Central memory CD8-positive, alpha-beta T cell (primary cell): ENCODE measurements around the gene MXD3.
"Not testable (repeated sequence)": the region's sequence is repeated elsewhere in the genome, so short reads cannot be mapped to it uniquely, and the experiment has no call there.

Source experiments
- ATAC-seq: fragments of 150-1000 bp; cut with Tn5 transposase; replicated peaks from 2 replicates; pipeline ENCODE4 v1.10.0; 2022; ENCODE audit warnings: mild to moderate bottlenecking, moderate FRiP score, moderate number of reproducible peaks; ENCODE audit not compliant: poor library complexity, severe bottlenecking; ENCODE audit errors: extremely low read depth
- DNase-seq, 2 donors: peaks; one replicate each; pipeline ENCODE4 v3.0.0; 2021; ENCODE audit warnings: low spot score in 2 of 2
- H3K27ac Mint-ChIP-seq: one replicate; pipeline ENCODE4 v1.8.0; 2022; ENCODE audit warnings: low read depth, mild to moderate bottlenecking, moderate library complexity, mixed read lengths
- H3K27me3 Mint-ChIP-seq: one replicate; pipeline ENCODE4 v1.8.0; 2022; ENCODE audit warnings: mixed read lengths
- H3K36me3 Mint-ChIP-seq: one replicate; pipeline ENCODE4 v1.8.0; 2022; ENCODE audit warnings: mild to moderate bottlenecking, moderate library complexity, mixed read lengths; ENCODE audit not compliant: insufficient read depth
- H3K4me1 Mint-ChIP-seq: one replicate; pipeline ENCODE4 v1.8.0; 2022; ENCODE audit warnings: mixed read lengths
- H3K4me3 Mint-ChIP-seq: one replicate; pipeline ENCODE4 v1.8.0; 2022; ENCODE audit warnings: mild to moderate bottlenecking, moderate library complexity, mixed read lengths
- H3K9me3 Mint-ChIP-seq: one replicate; pipeline ENCODE4 v1.8.0; 2022; ENCODE audit warnings: mixed read lengths

The MXD3 gene

GRCh38 chr5:177311392-177311722 is 341 bp downstream of the MXD3 start:
- Mint-ChIP-seq H3K27me3 (no peaks in the 10 kb centered on the region), H3K36me3 (peaks cover 5% of the 10 kb centered on the region), H3K4me1 (peaks cover 36% of the 10 kb centered on the region), H3K4me3 (peak overlapping the region; percentile 82), H3K9me3 (no peaks in the 10 kb centered on the region), H3K27ac (no peak overlapping the region)
- DNase-seq (no peak), ATAC-seq (no peak)

DNA sequence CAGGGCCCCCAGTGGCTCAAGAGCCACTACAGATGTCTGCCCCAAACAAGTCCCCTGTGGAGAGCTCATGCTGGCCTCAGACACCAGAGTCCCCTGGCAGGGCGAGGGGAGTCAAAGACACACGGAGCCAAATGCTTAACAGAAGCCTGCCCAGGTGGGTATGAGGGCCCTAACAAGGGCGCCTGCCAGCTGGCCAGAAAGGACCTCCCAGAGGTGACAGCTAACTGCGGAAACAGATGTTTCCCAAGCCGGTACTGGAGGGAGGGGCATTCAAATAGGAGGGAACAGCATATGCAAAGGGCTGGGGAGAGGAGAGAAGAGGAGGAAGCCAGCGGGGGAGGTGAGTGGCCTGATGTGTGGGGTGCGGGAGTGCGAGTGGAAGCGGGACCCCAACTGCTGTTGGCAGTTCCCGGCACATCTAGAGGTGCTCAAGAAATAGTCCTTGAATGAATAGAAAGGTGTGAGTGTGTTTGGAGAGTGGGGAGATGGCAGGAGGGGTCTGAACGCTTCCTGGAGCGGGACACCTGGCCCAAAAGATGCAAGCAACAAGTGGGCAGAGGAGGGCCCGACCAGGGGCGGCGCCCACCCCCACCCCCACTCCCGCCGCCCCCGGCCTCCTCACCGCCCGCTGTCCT is 824 bp downstream of the MXD3 start:
- H3K4me3 Mint-ChIP-seq, result peak overlapping the region; percentile 82
- no peak for ATAC-seq
- DNase-seq, result no peak
- no peaks in the 10 kb centered on the region for H3K27me3 Mint-ChIP-seq
- H3K36me3 Mint-ChIP-seq, result peaks cover 7% of the 10 kb centered on the region
- no peaks in the 10 kb centered on the region for H3K9me3 Mint-ChIP-seq
- H3K4me1 Mint-ChIP-seq, result peaks cover 40% of the 10 kb centered on the region
- H3K27ac Mint-ChIP-seq, result peak overlapping the region; percentile 76

DNA sequence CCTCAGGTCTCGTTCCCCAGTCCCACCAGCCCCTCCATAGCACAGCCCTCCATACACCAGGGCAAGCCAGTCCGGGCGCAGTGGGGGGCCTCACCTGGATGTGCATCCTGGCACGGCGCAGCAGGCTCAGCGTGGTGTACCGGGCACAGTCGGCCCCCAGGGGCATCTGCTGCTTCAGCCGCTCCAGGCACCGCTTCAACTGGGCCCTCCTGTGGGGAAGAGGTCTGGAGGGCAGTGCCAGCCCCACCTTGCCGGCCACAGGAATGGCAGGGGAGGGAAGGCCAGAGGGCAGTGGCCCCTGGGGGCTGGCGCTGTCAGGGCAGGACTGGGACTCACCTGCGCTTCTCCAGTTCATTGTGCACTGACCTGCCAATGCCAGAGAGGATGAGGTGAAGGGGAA is 1.4 kb downstream of the MXD3 start:
- peaks cover 10% of the 10 kb centered on the region for H3K36me3 Mint-ChIP-seq
- no peak for ATAC-seq
- H3K4me3 Mint-ChIP-seq, result peak overlapping the region; percentile 82
- no peaks in the 10 kb centered on the region for H3K9me3 Mint-ChIP-seq
- H3K27ac Mint-ChIP-seq, result peak overlapping the region; percentile 76
- H3K4me1 Mint-ChIP-seq, result peaks cover 46% of the 10 kb centered on the region
- no peaks in the 10 kb centered on the region for H3K27me3 Mint-ChIP-seq
- no peak for DNase-seq

GRCh38 chr5:177309351-177310191 is 2.1 kb downstream of the MXD3 start:
- peaks cover 15% of the 10 kb centered on the region for H3K36me3 Mint-ChIP-seq
- H3K4me1 Mint-ChIP-seq, result peaks cover 53% of the 10 kb centered on the region
- H3K9me3 Mint-ChIP-seq, result no peaks in the 10 kb centered on the region
- DNase-seq (peak; percentile 48 to 61), ATAC-seq (no peak)
- H3K27ac Mint-ChIP-seq, result no peak overlapping the region
- no peaks in the 10 kb centered on the region for H3K27me3 Mint-ChIP-seq
- H3K4me3 Mint-ChIP-seq, result peak overlapping the region; percentile 44

DNA sequence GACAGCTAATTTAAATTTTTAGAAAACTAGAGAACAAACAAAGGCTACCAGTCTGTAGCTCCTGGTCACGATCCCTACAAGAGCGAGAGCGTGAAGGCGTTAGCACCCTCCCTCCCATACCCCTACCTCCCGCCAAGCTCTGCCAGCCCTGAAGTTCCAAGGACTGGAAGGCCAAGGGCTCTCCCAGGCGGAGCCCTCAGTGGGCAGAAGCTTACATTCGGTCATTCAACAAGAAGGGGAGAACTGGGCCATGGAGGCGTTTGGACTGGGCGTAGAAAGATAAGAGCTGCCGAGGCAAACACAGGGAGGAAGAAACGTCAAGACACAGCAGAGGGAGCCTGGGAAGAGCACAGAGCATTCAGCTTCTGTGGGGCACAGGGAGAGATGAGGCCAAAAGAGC is 3.0 kb downstream of the MXD3 start:
- H3K9me3 Mint-ChIP-seq, result no peaks in the 10 kb centered on the region
- peaks cover 61% of the 10 kb centered on the region for H3K4me1 Mint-ChIP-seq
- H3K4me3 Mint-ChIP-seq, result no peak overlapping the region
- peaks cover 23% of the 10 kb centered on the region for H3K36me3 Mint-ChIP-seq
- DNase-seq, result no peak
- no peak overlapping the region for H3K27ac Mint-ChIP-seq
- no peak for ATAC-seq
- H3K27me3 Mint-ChIP-seq, result no peaks in the 10 kb centered on the region

DNA sequence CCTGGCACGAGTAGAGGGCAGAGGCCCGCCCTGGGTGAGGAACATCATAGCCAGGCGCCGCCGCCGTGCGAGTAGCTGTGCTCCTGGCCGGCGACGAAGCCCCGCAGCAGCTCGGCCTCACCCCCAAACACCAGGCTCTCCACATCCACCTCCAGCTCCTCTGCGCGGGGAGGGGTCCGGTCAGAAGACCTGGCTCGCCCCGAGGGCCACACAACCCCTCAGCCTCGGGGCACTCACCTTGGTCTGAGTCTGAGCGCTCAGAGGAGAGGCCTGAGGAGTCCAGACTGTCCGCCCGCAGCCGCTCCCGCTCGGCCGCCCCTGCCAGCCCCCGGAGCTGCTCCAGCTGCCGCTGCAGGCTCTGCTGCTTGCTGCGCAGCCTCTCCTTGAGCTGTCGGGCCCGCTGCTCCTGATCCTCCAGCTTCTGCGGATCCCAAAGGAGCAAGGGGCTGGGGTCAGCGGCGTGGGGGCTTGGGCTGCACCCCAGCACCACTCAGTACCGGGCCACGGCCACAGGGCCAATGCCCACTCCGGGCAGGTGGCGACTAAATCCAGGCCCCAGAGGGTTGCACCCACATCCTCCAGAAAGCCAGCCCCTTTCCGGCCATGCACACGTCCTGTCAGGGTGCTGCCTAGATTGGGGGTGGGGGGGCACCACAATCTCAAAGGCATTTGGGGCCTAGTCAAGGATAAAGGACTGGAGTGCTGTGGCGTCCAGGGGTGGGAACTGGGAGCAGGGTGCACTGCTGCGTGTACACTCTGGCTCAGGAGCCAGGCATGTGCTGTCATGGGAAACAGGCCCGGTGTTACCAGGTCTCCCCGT is 3.9 kb downstream of the MXD3 start:
- no peak for DNase-seq
- Mint-ChIP-seq H3K4me3 (no peak overlapping the region), H3K27ac (no peak overlapping the region), H3K27me3 (no peaks in the 10 kb centered on the region), H3K9me3 (no peaks in the 10 kb centered on the region), H3K4me1 (peaks cover 65% of the 10 kb centered on the region), H3K36me3 (peaks cover 25% of the 10 kb centered on the region)
- ATAC-seq, result no peak

- Mint-ChIP-seq H3K27me3 (no peaks in the 10 kb centered on the region), H3K4me1 (peaks cover 69% of the 10 kb centered on the region), H3K9me3 (no peaks in the 10 kb centered on the region), H3K27ac (no peak overlapping the region), H3K4me3 (no peak overlapping the region), H3K36me3 (peaks cover 27% of the 10 kb centered on the region)
- DNase-seq (no peak), ATAC-seq (no peak)
Observed at GRCh38 chr5:177306674-177307543, 4.8 kb downstream of the MXD3 start.

GRCh38 chr5:177306103-177306640 is 5.5 kb downstream of the MXD3 start:
- ATAC-seq, DNase-seq, H3K9me3 Mint-ChIP-seq, H3K27me3 Mint-ChIP-seq, H3K27ac Mint-ChIP-seq: not testable (repeated sequence)
- Mint-ChIP-seq H3K36me3 (peaks cover 27% of the 10 kb centered on the region), H3K4me1 (peaks cover 69% of the 10 kb centered on the region), H3K4me3 (peak overlapping the region; percentile 87)

DNA sequence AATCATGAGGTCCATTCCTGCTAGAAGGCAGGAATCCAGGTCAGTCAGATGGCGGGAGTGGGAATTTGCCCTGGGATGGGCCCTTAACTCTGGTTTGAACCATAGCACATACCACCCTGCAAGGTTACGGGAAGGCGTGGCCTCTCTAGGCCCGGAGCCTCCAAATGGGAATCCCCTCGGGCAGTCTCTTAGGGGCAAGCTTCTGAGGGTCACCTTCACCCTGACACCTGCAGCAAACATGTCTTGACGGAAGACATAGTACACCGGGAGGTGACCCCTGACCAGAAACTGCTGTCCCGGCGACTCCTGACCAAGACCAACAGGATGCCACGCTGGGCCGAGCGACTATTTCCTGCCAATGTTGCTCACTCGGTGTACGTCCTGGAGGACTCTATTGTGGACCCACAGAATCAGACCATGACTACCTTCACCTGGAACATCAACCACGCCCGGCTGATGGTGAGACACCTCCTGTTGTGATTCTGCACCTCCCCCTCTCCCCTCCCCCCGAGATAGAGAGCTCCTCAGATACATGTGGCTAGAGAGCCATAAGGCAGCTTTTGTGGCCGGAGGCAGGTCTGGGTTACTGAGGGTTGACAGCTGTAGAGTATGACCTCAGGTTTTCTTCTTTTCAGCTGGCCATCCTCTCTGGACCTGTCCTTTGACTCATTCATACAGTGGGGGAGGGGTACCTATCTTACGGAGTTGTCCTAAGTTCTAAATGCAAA is 7.1 kb downstream of the MXD3 start:
- Mint-ChIP-seq H3K27me3 (no peaks in the 10 kb centered on the region), H3K4me1 (peaks cover 73% of the 10 kb centered on the region), H3K27ac (peak overlapping the region; percentile 85), H3K4me3 (peak overlapping the region; percentile 87), H3K9me3 (no peaks in the 10 kb centered on the region), H3K36me3 (peaks cover 32% of the 10 kb centered on the region)
- DNase-seq (no peak), ATAC-seq (no peak)

DNA sequence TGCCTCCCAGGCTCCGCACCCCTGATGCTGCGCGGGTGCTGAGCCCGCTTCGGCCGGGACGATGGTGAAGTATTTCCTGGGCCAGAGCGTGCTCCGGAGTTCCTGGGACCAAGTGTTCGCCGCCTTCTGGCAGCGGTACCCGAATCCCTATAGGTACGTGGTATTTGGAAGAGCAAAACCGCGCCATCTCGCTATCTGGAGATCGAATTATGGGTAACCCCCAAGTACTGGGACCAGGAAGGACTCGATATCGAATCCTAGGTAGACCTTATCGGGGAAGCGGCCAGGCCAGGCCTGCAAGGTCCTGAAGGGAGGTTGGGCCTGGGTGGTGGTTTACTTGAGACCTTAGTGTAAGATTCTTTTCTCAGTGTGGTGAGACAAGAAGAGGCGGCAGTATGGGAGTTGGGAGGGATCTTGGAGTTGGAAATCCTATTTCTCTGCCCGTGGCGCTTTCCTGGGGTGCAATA is 7.7 kb downstream of the MXD3 start:
- peak overlapping the region; percentile 87 for H3K4me3 Mint-ChIP-seq
- DNase-seq (no peak), ATAC-seq (peak; percentile 2)
- no peaks in the 10 kb centered on the region for H3K9me3 Mint-ChIP-seq
- H3K4me1 Mint-ChIP-seq, result peaks cover 74% of the 10 kb centered on the region
- H3K27ac Mint-ChIP-seq, result peak overlapping the region; percentile 85
- no peaks in the 10 kb centered on the region for H3K27me3 Mint-ChIP-seq
- peaks cover 34% of the 10 kb centered on the region for H3K36me3 Mint-ChIP-seq

DNA sequence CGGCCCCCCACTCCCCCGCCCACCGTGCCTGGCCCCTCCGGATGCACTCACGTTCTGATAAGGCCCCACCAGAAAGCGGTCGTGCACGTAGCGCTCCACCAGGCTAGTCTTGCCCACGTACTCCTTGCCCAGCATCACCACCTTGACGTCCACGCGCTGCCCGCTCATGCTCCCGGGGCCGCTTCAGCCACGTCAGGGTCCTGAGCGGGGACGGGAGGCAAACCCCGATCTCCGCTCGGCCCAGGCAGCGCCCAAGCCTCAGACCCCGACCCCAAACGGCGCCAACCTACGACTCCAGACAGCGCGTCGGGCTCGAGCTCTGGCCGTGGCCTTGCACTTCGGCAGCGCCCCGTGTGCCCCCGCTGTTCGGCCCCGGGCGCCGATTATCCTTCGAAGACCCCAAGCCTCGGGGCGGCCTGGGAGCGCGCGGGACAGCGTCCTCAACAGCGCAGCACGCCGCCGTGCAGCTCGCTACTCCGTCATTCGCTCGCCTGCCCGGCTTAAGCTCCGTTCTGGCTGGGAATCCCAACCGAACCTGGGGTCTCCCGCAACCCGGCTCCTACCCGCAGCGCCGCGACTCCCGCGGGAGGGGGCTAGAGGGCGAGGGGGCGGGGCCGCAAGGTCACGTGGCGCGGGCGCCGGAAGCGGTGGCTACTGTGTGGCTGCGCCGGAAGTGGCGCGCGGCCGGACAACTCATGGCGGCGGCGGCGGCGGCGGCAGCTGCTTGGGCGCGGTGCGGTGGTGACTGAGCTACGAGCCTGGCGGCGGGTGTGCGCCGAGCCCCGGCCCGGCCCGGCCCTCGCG is 8.4 kb downstream of the MXD3 start, which contains the start of the genes PRELID1 and RAB24:
Gene PRELID1 (plus strand): TSS at position 679 of the 804 bp plus-strand sequence. CDS start 187 bp downstream, outside the sequence.
Gene RAB24 (minus strand): TSS at position 599 of the 804 bp plus-strand sequence. CDS start 431 bp downstream, at position 168.
- H3K36me3 Mint-ChIP-seq, result peaks cover 36% of the 10 kb centered on the region
- H3K4me3 Mint-ChIP-seq, result peak within 1 kb of the TSS; percentile 87
- peak within 1 kb of the TSS; percentile 85 for H3K27ac Mint-ChIP-seq
- H3K4me1 Mint-ChIP-seq, result peaks cover 75% of the 10 kb centered on the region
- H3K9me3 Mint-ChIP-seq, result no peaks in the 10 kb centered on the region
- ATAC-seq (peak; percentile 70), DNase-seq (peak; percentile 80)
- H3K27me3 Mint-ChIP-seq, result no peaks in the 10 kb centered on the region
